Measurements from ENCODE around the gene SDCBP2. TPM values are rescaled to one million over a fixed set of nuclear protein-coding genes. Genes with fewer than 3 reads are reported as not detected.

SDCBP2 gene
- total RNA-seq, 1 donor from 2014 or later: 4.0 TPM

- no peak for TF ChIP-seq CTCF (IDR thresholded peaks at IDR 0.05; ENCODE audit: partially characterized antibody, unreplicated experiment)
- H3K4me3 Mint-ChIP-seq (ENCODE audit: unreplicated experiment): peak overlapping the region; percentile 73
- peaks cover 10% of the 10 kb centered on the region for H3K27me3 Mint-ChIP-seq (ENCODE audit: unreplicated experiment)
- peaks cover 43% of the 10 kb centered on the region for H3K4me1 Mint-ChIP-seq (ENCODE audit: low read depth, unreplicated experiment)
- no peak for DNase-seq
- H3K27ac Mint-ChIP-seq (ENCODE audit: unreplicated experiment): peak overlapping the region; percentile 89
- peaks cover 7% of the 10 kb centered on the region for H3K9me3 Mint-ChIP-seq (ENCODE audit: unreplicated experiment)
- no peaks in the 10 kb centered on the region for H3K36me3 Mint-ChIP-seq (ENCODE audit: unreplicated experiment)
Observed at GRCh38 chr20:1275919-1276318, 53.0 kb downstream of the SDCBP2 start.

GRCh38 chr20:1274485-1275311, 54.2 kb downstream of the SDCBP2 start:
- Mint-ChIP-seq H3K4me3 (ENCODE audit: unreplicated experiment) (peak overlapping the region; percentile 60), H3K4me1 (ENCODE audit: low read depth, unreplicated experiment) (peaks cover 41% of the 10 kb centered on the region), H3K36me3 (ENCODE audit: unreplicated experiment) (no peaks in the 10 kb centered on the region), H3K27ac (ENCODE audit: unreplicated experiment) (peak overlapping the region; percentile 89), H3K9me3 (ENCODE audit: unreplicated experiment) (peaks cover 7% of the 10 kb centered on the region), H3K27me3 (ENCODE audit: unreplicated experiment) (peaks cover 10% of the 10 kb centered on the region)
- no peak for TF ChIP-seq CTCF (IDR thresholded peaks at IDR 0.05; ENCODE audit: partially characterized antibody, unreplicated experiment)
- DNase-seq: peak; percentile 59

- peaks cover 13% of the 10 kb centered on the region for H3K9me3 Mint-ChIP-seq (ENCODE audit: unreplicated experiment)
- H3K4me3 Mint-ChIP-seq (ENCODE audit: unreplicated experiment): peak overlapping the region; percentile 60
- peaks cover 3% of the 10 kb centered on the region for H3K36me3 Mint-ChIP-seq (ENCODE audit: unreplicated experiment)
- H3K27me3 Mint-ChIP-seq (ENCODE audit: unreplicated experiment): peaks cover 16% of the 10 kb centered on the region
- peak overlapping the region; percentile 2 for H3K27ac Mint-ChIP-seq (ENCODE audit: unreplicated experiment)
- no peak for DNase-seq
- H3K4me1 Mint-ChIP-seq (ENCODE audit: low read depth, unreplicated experiment): peaks cover 52% of the 10 kb centered on the region
- TF ChIP-seq CTCF (IDR thresholded peaks at IDR 0.05; ENCODE audit: partially characterized antibody, unreplicated experiment): no peak
Observed at GRCh38 chr20:1273366-1273765, 55.6 kb downstream of the SDCBP2 start.

GRCh38 chr20:1272368-1273100, 56.4 kb downstream of the SDCBP2 start:
- Mint-ChIP-seq H3K4me1 (ENCODE audit: low read depth, unreplicated experiment) (peaks cover 57% of the 10 kb centered on the region), H3K27me3 (ENCODE audit: unreplicated experiment) (peaks cover 18% of the 10 kb centered on the region), H3K27ac (ENCODE audit: unreplicated experiment) (no peak overlapping the region), H3K9me3 (ENCODE audit: unreplicated experiment) (peaks cover 13% of the 10 kb centered on the region), H3K36me3 (ENCODE audit: unreplicated experiment) (peaks cover 3% of the 10 kb centered on the region), H3K4me3 (ENCODE audit: unreplicated experiment) (peak overlapping the region; percentile 30)
- no peak for DNase-seq
- no peak for TF ChIP-seq CTCF (IDR thresholded peaks at IDR 0.05; ENCODE audit: partially characterized antibody, unreplicated experiment)

- H3K27ac Mint-ChIP-seq (ENCODE audit: unreplicated experiment): no peak overlapping the region
- H3K4me1 Mint-ChIP-seq (ENCODE audit: low read depth, unreplicated experiment): peaks cover 61% of the 10 kb centered on the region
- H3K36me3 Mint-ChIP-seq (ENCODE audit: unreplicated experiment): peaks cover 3% of the 10 kb centered on the region
- DNase-seq: no peak
- H3K9me3 Mint-ChIP-seq (ENCODE audit: unreplicated experiment): peaks cover 11% of the 10 kb centered on the region
- TF ChIP-seq CTCF (IDR thresholded peaks at IDR 0.05; ENCODE audit: partially characterized antibody, unreplicated experiment): no peak
- H3K4me3 Mint-ChIP-seq (ENCODE audit: unreplicated experiment): no peak overlapping the region
- peaks cover 20% of the 10 kb centered on the region for H3K27me3 Mint-ChIP-seq (ENCODE audit: unreplicated experiment)
Observed at GRCh38 chr20:1269850-1270249, 59.1 kb downstream of the SDCBP2 start.
